Stimulated activated CD4-positive, alpha-beta T cell treated with anti-CD3 and anti-CD28 coated beads, Interleukin-1b, Interleukin-23, amount 100 ng/mL, for 1 hour (primary cell): ENCODE measurements around the gene RFX6.

Source experiments
- DNase-seq, 2 donors: peaks; one replicate each; pipeline ENCODE4 v3.0.0-alpha.2; 2020; ENCODE audit warnings: low read depth in 2 of 2

Gene RFX6

GRCh38 chr6:116966675-116967576 lies 89.9 kb downstream of the RFX6 start:
- no peak for DNase-seq

- DNase-seq: no peak
Measured at GRCh38 chr6:116969211-116969863, 92.3 kb downstream of the RFX6 start.

GRCh38 chr6:116971959-116972358 lies 94.9 kb downstream of the RFX6 start:
- no peak for DNase-seq

- no peak for DNase-seq
Measured at GRCh38 chr6:116973976-116974375, 96.9 kb downstream of the RFX6 start.

GRCh38 chr6:116974526-116975316 lies 97.7 kb downstream of the RFX6 start:
- DNase-seq: no peak

GRCh38 chr6:116975600-116975999 lies 98.6 kb downstream of the RFX6 start:
- no peak for DNase-seq

- DNase-seq: no peak
Measured at GRCh38 chr6:116979560-116979959, 102.5 kb downstream of the RFX6 start.
